ENCODE results near the gene MUC2.

The MUC2 gene

DNA sequence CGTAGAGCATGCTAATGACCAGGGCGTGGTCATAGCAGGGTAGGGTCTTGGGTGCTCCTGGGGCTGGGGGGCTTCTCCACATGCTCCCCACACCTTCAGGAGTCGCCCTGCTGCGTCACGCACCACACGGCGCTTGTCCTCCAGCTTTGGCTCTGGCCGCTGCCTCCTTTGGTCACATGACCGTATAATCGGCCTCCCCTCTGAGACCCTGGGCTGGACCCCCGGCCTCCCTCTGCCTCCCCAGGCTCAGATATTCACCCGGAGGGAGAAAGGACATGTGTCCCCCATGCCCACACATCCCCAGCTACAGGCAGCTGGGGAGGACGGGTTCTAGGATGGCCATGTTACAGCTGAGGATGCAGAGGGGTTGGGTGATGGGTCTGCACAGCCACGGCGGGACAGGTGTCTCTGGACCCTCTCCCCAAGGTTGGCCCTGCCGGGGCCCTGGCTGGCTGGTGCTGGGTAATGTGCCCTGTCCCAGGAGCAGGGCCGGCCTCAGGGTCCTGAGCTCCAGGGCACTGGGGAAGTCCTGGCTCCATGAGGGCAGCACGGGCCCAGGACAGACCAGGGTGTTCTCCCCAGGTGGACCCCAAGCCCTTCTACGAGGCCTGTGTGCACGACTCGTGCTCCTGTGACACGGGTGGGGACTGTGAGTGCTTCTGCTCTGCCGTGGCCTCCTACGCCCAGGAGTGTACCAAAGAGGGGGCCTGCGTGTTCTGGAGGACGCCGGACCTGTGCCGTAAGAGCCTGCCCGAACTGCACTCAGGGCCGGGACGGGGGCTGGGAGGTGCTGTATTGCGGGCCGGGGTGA lies 14.5 kb downstream of the MUC2 start:
- DNase-seq, result no peak

DNA sequence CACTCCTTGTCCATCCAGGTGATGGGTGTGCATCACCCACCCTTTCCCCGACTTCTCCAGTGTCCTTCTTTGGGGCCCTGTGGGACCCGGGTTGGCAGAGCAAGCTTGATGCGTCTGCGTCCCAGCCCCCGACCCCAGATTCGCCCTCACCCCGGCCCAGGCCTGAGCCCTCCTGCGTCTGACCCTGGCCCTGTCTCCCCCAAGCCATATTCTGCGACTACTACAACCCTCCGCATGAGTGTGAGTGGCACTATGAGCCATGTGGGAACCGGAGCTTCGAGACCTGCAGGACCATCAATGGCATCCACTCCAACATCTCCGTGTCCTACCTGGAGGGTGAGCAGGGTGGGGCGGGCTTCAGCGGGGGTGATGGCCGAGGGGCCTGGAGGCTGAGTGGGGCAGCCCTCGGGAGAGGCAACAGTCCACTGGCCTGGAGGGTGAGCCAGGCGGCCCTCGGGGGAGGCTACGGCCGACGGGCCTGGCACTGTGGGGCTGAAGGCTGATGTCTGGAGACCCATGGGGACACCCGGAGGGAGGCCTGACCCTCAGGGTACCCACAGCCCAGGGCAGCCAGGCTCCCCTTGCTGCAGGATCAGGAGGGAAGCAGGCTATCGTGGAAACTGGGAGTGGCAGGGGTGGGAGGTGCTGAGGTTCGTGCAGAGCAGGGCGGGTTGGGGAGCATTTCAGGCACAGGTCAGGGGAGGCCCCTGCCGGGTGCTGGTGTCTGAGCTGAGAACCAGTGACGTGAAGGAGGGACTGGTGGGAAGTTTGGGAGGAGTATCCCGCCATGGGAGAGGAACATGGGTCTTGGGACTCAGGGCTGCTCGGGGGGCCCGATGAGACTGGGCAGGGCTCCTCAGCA lies 15.3 kb downstream of the MUC2 start:
- DNase-seq, result no peak

DNA sequence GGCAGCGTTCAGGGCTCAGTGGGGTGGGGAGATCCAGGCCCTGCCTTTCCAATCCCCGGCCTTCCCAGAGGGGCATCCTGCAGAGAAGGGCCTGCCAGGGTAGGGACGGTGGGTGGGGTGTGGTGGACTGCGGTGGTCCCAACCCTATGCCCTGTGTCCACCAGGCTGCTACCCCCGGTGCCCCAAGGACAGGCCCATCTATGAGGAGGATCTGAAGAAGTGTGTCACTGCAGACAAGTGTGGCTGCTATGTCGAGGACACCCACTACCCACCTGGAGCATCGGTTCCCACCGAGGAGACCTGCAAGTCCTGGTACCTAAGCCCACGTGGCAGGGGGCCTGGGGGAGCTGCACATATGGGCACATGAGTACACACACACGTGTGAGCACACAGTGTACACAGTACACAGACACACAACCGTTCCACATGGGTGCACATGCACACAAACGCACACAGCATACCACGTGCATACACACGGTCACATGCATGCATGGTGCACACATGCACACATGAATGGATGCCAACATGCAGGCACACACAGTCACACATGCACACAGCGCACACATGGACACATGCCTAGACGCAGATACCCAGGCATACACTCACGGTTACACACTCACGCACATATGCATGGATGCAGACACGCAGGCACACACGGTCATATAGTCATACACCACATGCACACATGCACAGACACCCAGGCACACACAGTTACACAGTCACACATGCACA lies 16.1 kb downstream of the MUC2 start:
- DNase-seq, result no peak

DNA sequence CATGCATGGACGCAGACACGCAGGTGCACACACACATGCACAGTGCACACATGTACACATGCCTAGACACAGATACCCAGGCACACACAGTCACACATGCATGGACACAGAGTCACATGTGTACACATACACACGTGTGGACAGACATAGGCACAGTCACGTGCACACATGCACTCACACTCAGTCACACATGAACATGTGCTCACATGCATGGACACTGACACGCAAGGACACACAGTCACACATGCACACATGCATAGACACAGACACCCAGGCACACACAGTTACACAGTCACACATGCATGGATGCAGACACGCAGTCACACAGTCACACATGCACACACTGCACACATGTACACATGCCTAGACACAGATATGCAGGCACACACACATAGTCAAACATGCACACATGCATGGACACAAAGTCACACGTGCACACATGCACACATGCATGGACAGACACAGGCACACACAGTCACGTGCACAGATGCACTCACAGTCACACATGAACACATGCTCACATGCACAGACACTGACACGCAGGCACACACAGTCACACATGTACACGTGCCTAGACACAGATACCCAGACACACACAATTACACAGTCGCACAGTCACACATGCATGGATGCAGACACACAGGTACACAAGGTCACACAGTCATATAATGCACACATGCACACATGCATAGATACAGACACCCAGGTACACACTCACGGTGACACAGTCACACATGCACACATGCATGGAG lies 16.8 kb downstream of the MUC2 start:
- DNase-seq, result no peak

DNA sequence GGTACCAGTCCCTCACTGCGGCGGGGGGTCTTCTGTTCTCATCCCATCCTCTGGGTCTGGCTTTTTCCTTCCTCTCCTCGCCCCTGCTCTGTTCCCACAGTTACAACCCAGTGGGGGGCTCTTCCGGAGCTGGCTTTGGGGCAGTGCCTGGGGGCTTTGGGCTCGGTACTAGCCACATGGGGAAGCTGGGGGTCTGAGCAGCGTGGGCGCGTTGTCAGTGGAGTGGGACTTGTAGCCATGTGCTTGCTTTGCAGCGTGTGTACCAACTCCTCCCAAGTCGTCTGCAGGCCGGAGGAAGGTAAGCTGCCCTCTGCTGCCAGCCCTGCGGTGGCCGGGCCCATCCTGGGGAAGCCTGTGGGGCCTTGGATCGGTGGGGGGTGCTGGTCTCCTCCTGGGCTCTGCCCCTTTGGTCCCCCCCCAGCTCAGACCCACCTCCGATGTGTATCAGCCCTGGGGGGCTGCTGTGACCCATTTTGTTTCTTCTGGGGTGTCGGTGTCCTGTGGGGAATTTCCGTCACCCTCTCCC lies 17.5 kb downstream of the MUC2 start:
- no peak for DNase-seq

DNA sequence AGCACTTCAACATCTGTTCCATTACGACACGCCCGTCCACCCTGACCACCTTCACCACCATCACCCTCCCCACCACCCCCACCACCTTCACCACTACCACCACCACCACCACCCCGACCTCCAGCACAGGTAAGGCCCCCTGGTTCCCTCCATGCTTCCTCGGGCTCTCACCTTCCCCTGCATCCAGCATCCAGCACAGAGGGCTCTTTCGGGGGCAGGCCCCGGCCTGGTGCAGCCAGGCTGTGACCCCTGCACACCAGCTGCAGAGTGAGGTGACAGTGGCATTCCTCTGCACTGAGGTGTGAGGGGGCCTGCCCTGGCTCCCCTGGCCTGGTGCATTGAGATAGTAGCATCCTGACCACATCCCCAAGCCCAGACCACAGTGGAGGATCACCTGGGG lies 18.2 kb downstream of the MUC2 start:
- no peak for DNase-seq

DNA sequence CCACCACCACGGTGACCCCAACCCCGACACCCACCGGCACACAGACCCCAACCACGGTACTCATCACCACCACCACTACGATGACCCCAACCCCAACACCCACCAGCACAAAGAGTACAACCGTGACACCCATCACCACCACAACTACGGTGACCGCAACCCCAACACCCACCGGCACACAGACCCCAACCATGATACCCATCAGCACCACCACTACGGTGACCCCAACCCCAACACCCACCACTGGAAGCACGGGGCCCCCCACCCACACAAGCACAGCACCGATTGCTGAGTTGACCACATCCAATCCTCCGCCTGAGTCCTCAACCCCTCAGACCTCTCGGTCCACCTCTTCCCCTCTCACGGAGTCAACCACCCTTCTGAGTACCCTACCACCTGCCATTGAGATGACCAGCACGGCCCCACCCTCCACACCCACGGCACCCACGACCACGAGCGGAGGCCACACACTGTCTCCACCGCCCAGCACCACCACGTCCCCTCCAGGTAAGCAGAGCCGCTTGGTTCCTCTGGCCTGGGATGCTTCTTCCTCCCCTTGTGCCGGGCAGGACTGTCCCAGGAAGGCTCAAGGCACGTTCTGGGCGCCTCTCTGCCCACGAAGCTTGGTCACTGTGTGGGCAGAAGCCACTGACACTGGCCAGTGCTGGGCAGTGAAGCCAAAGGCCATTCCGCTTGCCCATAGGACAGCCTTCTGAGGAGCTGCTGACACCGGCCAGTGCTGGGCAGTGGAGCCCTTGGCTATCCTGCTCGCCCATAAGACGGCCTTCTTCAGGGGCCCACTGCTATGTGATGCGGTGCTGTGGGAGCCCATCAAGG lies 25.1 kb downstream of the MUC2 start:
- DNase-seq, result no peak

DNA sequence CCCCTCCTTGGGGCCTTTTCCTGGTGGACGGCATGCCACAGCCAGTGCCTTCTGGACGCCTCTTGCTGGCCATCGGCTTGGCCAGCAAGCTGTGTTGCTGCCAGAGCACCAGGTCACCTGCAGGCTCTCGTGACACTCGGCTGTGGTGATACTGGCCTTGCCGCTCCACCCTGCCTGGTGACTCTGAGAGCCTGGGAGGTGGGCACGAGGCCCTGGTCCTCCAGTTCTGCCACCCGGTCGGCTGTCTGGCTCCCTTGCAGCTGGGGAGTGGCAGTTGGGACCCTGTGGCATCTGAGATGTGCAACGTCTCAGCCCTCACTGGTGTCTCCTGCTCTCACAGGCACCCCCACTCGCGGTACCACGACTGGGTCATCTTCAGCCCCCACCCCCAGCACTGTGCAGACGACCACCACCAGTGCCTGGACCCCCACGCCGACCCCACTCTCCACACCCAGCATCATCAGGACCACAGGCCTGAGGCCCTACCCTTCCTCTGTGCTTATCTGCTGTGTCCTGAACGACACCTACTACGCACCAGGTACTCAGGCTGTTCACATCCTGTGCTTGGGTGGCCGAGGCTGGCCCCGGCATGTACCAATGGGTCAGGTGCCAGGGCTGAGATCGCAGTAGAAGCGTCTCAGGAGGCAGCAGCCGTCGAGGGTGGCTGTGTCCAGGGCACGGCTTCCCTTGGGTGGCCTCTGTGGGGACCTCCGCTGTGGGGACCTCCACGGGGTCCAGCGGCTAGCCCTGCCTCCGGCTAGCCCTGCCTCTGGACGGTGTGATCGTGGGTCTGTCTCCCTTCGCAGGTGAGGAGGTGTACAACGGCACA lies 26.0 kb downstream of the MUC2 start:
- DNase-seq, result no peak

DNA sequence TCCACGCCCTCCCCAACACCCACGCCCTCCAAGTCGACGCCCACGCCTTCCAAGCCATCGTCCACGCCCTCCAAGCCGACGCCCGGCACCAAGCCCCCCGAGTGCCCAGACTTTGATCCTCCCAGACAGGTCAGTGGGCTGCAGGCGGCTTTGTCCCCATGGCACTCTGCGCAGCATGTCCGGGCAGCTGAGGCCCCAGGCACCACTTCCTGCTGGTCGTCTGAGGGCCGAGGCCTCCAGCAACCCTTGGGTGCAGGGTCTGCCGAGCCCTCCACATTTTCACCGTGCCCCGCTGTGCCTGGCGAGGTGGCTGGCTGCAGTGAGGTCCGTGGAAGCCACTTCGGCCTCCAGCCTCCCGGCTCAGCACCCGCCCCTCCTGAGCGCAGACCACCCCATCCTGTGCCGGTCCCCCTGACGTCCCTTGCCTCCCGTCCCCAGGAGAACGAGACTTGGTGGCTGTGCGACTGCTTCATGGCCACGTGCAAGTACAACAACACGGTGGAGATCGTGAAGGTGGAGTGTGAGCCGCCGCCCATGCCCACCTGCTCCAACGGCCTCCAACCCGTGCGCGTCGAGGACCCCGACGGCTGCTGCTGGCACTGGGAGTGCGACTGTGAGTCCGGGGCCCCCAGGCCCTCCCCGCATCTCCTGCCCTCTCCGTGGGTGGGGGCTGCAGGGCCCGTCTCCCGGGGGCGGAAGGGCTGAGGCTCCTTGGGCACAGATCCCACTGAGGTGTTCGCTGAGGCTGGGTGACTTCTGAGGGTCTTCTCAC lies 26.8 kb downstream of the MUC2 start:
- no peak for DNase-seq

DNA sequence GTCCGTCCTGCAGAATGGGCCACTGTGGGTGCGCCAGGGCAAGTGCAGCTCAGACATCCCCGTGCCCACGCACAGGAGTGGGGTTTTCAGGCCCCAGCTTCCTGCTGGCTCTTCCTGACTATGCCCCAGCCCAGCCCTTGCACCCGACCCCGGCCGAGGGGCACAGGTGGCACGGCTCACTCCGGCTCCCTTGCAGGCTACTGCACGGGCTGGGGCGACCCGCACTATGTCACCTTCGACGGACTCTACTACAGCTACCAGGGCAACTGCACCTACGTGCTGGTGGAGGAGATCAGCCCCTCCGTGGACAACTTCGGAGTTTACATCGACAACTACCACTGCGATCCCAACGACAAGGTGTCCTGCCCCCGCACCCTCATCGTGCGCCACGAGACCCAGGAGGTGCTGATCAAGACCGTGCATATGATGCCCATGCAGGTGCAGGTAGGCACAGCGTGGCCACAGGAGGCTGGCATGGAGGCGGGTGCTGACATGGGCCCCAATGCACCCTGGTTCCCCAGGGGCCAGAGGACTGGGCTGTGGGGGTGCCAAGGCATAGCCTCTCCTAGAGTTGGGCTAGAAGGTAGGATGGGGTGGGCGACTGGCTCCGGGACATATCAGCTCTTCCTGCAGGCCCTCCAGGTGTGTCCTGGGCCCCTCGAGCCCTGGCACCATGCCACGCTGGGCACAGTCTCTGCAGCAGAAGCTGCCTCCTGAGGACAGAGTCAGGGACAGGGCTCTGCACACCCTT lies 27.7 kb downstream of the MUC2 start:
- DNase-seq, result no peak

DNA sequence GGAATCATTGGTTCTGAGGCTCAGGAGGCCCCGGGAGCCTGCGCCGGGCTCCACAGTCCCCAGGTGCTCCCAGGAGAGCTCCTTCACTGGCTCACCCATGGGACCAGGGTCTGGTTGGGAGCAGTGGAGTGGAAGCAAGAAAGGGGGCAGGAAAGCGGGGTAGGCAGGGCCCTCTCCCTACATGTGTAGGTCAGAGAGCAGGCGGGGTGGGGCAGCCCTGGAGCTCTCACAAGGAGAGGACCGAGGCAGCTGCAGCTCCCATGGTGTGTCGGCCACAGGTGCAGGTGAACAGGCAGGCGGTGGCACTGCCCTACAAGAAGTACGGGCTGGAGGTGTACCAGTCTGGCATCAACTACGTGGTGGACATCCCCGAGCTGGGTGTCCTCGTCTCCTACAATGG lies 28.3 kb downstream of the MUC2 start:
- no peak for DNase-seq

DNA sequence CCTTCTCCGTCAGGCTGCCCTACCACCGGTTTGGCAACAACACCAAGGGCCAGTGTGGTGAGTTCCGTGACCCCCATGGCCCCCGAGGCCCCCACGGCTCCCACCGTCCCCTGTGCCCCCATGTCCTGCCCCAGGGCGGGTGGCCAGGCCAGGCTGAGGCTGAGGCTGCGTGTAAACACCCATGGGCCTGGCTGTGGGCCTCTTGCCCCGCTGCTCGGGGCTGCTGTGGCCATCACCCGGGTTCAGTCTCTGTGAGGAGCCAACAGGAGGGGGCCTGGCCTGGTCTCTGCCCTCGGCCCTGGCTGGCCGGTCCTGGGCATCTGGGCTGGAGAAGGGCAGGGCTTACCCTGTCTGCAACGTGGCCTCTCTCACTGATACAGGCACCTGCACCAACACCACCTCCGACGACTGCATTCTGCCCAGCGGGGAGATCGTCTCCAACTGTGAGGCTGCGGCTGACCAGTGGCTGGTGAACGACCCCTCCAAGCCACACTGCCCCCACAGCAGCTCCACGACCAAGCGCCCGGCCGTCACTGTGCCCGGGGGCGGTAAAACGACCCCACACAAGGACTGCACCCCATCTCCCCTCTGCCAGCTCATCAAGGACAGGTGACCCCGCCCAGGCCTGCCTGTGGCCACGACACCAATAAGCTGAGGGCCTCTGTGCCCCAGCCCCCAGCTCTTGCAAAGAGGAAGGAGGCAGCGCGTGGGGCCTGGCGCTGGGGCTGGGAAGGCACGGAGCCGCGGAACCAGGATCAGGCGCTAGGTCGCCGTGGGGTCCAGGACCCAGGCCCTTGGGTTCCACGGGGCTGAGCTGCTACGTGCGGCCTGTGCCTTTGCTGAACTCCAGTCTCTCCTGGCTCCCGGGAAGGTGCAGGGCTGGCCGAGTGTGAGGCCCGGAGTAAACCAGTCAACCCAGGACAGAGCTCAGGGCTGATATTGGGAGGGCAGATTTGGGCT lies 29.0 kb downstream of the MUC2 start:
- no peak for DNase-seq

DNA sequence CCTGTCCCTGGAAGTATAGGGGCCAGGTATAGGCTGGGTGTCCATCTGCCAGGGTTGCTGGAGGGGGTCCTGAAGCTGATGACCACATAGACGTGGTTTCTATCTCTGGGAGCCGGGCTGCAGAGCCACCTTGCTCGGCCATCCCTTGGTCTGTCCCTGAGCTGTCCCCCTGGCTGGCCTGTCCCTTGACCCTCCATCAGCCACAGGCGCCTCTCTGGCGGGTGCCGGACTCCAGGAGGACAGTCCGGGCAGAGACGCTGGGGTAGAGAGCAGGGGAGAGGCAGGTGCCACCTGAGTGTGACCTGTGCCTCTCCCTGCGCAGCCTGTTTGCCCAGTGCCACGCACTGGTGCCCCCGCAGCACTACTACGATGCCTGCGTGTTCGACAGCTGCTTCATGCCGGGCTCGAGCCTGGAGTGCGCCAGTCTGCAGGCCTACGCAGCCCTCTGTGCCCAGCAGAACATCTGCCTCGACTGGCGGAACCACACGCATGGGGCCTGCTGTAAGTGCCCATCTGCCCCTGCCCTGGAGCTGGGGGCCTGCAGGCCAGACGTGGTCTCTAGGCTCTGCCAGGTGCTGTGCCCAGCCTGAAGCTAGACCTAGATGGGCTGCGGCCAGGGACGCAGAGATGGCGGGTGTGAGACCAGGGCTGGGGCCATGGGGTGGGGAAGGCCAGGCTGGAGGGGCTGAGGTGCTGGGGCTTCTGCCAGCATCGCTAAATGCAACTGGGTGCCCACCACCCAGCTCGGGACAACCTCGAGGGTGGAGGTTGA lies 29.9 kb downstream of the MUC2 start:
- no peak for DNase-seq

DNA sequence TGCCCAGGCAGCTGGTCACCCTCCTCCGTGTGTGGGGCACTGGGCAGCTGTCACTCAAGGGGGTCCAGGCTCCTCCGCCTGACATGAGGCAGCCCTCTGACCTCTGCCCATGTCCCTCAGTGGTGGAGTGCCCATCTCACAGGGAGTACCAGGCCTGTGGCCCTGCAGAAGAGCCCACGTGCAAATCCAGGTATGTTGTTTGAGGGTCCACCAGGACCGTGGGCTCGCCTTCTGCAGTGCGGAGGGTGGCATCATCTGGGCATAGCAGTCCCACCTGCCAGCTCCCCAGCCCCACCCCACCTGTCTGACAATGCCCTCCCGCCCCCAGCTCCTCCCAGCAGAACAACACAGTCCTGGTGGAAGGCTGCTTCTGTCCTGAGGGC lies 30.5 kb downstream of the MUC2 start:
- DNase-seq, result no peak

DNA sequence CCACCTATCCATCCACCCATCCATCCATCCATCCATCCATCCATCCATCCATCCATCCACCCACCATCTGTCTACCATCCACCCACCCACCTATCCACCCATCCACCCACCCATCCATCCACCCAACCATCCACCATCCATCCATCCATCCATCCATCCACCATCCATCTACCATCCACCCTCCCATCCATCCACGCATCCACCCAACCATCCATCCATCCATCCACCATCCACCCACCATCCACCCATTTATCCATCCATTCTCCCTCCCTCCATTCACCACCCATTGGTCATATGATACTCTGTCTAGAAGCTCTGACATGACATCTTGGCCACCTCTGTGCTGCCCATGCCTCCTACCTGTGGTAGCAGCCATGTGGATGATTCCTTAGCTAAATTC lies 31.7 kb downstream of the MUC2 start:
- no peak for DNase-seq

DNA sequence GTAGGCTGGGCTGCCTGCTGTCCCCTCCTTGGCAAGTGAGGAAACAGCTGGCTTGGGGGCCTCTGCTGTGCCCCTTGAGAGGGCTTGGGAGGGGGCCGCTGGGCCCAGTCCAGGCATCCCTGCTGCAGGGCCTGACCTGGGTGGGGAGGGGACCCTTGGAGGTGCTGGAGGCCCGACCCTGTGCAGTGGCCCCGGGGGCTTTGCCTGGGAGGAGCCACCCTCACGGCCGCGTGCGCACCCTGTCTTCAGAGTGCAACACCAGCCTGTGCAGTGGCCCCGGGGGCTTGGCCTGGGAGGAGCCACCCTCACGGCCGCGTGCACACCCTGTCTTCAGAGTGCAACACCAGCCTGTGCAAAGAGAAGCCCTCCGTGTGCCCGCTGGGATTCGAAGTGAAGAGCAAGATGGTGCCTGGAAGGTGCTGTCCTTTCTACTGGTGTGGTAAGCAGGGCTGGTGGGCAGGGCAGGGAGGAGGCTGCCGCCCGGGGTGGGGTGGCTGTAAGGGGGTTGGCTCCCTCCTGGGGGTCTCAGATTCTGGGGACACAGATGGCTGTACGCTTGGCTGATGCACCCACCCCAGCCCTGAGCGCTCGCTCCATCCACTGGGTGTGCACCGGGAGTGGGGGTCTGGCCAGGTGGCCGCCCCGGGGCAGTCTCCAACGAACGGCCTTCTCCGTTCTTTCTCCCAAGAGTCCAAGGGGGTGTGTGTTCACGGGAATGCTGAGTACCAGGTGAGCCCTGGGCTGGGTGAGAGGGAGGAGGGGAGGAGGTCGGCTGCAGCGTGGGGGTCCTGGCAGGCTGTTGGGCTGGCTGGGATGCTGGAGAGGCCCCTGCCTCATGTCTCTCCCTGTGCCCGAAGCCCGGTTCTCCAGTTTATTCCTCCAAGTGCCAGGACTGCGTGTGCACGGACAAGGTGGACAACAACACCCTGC lies 32.9 kb downstream of the MUC2 start:
- DNase-seq, result no peak

Data from activated CD4-positive, alpha-beta T cell treated with anti-CD3 and anti-CD28 coated beads, Interleukin-2, Interleukin-6, amounts not matched to agents 100 ng/mL and 50 ng/mL, durations not matched to agents 16 hours and 8 hours (primary cell).